Stomach (tissue), 4 donors: ENCODE data around the gene STAG3.

ENCODE experiments used
- CTCF ChIP-seq, 7 experiments: fragments of 450-650 bp in 4 of 7; fragments of 200-600 bp in 3 of 7; sonication (generic) in 3 of 7; IDR thresholded peaks; one replicate each; pipeline ENCODE4 v1.5.1; 2016 to 2019; ENCODE audit warnings: antibody characterized with exemption in 7 of 7, control low read depth in 2 of 7, mild to moderate bottlenecking in 1 of 7
- EP300 ChIP-seq: sonication (generic); formaldehyde crosslinking; IDR thresholded peaks from one replicate; pipeline ENCODE4 v1.6.1; 2017; ENCODE audit warnings: antibody characterized with exemption
- POLR2A ChIP-seq, 4 donors: fragments of 450-650 bp; IDR thresholded peaks; one replicate each; pipeline ENCODE4 v1.6.1; 2016; ENCODE audit warnings: antibody characterized with exemption in 4 of 4, control low read depth in 2 of 4, mild to moderate bottlenecking in 1 of 4, moderate library complexity in 1 of 4
- POLR2AphosphoS5 ChIP-seq, 3 donors: sonication (generic); formaldehyde crosslinking; IDR thresholded peaks; one replicate each; pipeline ENCODE4 v1.6.1; 2016; ENCODE audit warnings: antibody characterized with exemption in 3 of 3

- TF ChIP-seq CTCF (IDR thresholded peaks at IDR 0.05), result no peak
- no peak for TF ChIP-seq POLR2AphosphoS5 (IDR thresholded peaks at IDR 0.05)
- TF ChIP-seq POLR2A (IDR thresholded peaks at IDR 0.05), result no peak
- TF ChIP-seq EP300, result no peak
These were observed 31.2 kb downstream of the STAG3 start for GRCh38 chr7:100208911-100209408.
